PFSK-1 (cell line): ENCODE measurements around the gene TMEM154.

Experiments
- FOXP2 ChIP-seq: optimal IDR thresholded peaks from 2 replicates; pipeline ENCODE3; 2011; ENCODE audit warnings: borderline replicate concordance, control low read depth, inconsistent platforms; ENCODE audit not compliant: insufficient read depth; ENCODE audit errors: extremely low read length, extremely low read depth
- POLR2AphosphoS5 ChIP-seq: IDR thresholded peaks from 2 replicates; pipeline ENCODE4 v1.6.1; 2012; ENCODE audit warnings: low read depth, mild to moderate bottlenecking, control low read depth, low read length, moderate library complexity
- SIN3A ChIP-seq: IDR thresholded peaks from 2 replicates; pipeline ENCODE4 v1.6.1; 2012; ENCODE audit warnings: mild to moderate bottlenecking, low read length, moderate library complexity, borderline replicate concordance; ENCODE audit not compliant: insufficient read depth
- TAF1 ChIP-seq: IDR thresholded peaks from 2 replicates; pipeline ENCODE4 v1.6.1; 2012; ENCODE audit warnings: low read length, control low read depth, borderline replicate concordance; ENCODE audit not compliant: insufficient read depth
- TF ChIP-seq, protein P1 (sequence below), 2 experiments: IDR thresholded peaks; 2 replicates each; pipeline versions ENCODE4 v1.6.1 to v1.8.0; 2011 to 2012; ENCODE audit warnings: low read depth in 2 of 2, low read length in 2 of 2, control low read depth in 1 of 2, inconsistent platforms in 1 of 2, mild to moderate bottlenecking in 1 of 2, moderate library complexity in 1 of 2; ENCODE audit not compliant: insufficient read depth in 1 of 2

GRCh38 chr4:152640058-152640921, 39.5 kb downstream of the TMEM154 start:
- TF ChIP-seq TAF1 (no peak), POLR2AphosphoS5 (no peak), SIN3A (no peak), FOXP2 (no peak)
- TF ChIP-seq, protein P1, sequence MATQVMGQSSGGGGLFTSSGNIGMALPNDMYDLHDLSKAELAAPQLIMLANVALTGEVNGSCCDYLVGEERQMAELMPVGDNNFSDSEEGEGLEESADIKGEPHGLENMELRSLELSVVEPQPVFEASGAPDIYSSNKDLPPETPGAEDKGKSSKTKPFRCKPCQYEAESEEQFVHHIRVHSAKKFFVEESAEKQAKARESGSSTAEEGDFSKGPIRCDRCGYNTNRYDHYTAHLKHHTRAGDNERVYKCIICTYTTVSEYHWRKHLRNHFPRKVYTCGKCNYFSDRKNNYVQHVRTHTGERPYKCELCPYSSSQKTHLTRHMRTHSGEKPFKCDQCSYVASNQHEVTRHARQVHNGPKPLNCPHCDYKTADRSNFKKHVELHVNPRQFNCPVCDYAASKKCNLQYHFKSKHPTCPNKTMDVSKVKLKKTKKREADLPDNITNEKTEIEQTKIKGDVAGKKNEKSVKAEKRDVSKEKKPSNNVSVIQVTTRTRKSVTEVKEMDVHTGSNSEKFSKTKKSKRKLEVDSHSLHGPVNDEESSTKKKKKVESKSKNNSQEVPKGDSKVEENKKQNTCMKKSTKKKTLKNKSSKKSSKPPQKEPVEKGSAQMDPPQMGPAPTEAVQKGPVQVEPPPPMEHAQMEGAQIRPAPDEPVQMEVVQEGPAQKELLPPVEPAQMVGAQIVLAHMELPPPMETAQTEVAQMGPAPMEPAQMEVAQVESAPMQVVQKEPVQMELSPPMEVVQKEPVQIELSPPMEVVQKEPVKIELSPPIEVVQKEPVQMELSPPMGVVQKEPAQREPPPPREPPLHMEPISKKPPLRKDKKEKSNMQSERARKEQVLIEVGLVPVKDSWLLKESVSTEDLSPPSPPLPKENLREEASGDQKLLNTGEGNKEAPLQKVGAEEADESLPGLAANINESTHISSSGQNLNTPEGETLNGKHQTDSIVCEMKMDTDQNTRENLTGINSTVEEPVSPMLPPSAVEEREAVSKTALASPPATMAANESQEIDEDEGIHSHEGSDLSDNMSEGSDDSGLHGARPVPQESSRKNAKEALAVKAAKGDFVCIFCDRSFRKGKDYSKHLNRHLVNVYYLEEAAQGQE (IDR thresholded peaks at IDR 0.05; ENCODE audit: insufficient read depth in 1 of 2, low read depth in 2 of 2, low read length in 2 of 2): no peak
